KBM-7 (cell line): ENCODE results near the gene CYSTM1.
A peak's percentile ranks its signal among the peaks of the same experiment; 100 is the strongest.
"Not testable (repeated sequence)": the region's sequence is repeated elsewhere in the genome, so short reads cannot be mapped to it uniquely, and the experiment has no call there.

Experiments
- DNase-seq: peaks from one replicate; pipeline ENCODE4 v3.0.0-alpha.2; 2015
- in situ Hi-C: fragments of 300-500 bp; cut with MboI; formaldehyde crosslinking; loops from 2 replicates; pipeline ENCODE4 v1.14.3; 2020; ENCODE audit warnings: low sequenced_read_pairs, low pct_unique_long_range_greater_than_20kb, mixed read lengths

The CYSTM1 gene

GRCh38 chr5:140196115-140196814, 21.3 kb downstream of the CYSTM1 start:
- in situ Hi-C loops, result no loop called here

DNA sequence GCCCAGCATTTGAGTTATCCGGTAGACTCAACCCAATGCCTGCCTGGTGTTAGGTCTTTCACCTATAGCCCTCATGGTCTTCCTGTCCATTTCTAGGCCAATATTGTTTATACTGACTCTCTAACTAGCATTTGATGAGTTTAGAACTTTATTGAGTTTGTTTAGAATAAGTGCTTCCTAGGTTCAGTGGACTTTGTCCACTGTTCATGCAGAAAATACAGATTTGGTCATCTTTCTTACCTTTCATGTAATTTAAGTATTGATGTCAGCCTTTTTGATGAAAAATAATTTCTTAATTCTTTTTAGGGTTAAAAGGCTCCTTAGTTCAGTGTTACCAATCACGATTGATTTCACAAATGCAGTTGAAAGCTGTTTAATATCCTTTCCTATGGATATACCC, 22.0 kb downstream of the CYSTM1 start:
- no peak for DNase-seq
- in situ Hi-C loops, result no loop called here

More at GRCh38 chr5:140196115-140196814, 21.3 kb downstream of the CYSTM1 start:
- DNase-seq, result no peak

DNA sequence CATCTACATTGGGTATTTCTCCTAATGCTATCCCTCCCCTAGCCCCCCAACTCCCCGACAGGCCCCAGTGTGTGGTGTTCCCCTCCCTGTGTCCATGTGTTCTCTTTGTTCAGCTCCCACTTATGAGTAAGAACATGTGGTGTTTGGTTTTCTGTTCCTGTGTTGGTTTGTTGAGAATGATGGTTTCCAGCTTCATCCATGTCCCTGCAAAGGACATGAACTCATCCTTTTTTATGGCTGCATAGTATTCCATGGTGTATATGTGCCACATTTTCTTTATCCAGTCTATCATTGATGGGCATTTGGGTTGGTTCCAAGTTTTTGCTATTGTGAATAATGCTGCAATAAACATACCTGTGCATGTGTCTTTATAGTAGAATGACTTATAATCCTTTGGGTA, 23.9 kb downstream of the CYSTM1 start:
- DNase-seq, in situ Hi-C loops: not testable (repeated sequence)

DNA sequence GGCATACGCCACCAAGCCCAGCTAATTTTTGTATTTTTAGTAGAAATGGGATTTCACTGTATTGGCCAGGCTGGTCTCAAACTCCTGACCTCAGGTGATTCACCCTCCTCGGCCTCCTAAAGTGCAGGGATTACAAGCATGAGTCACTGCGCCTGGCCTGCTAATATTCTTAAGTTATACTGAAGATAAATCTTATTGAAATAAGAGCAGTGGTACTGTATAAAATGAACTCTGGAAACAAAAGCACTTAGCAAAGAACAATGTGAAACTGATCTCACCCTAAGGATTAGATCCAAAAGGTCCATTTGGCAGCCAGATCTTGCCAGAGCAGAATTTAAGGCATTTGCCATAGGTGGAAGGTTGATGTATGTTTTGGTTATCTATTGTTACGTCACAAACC, 27.1 kb downstream of the CYSTM1 start:
- in situ Hi-C loops, result no loop called here
- no peak for DNase-seq

DNA sequence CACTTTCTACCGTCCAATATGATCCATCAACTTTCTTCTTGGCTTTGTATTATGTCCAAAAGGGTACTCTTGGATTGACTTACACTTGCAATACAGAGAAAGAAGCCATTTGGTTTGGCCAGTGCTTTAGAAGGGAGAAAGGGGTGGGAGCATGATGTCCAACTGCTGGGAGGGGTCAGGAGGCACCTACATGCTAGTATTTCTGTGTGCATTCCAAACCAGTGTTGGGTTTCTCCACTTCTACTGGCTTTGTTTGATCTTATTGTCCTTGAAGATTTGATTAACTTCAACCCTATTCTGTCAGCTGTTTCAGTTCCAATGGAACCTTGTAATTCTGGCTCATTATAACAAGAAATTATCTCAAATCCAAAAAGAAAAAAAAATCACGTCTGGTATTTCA, 27.6 kb downstream of the CYSTM1 start:
- in situ Hi-C loops, result no loop called here
- no peak for DNase-seq

GRCh38 chr5:140205216-140205615, 30.2 kb downstream of the CYSTM1 start:
- in situ Hi-C loops, result no loop called here
- DNase-seq, result peak; percentile 30

- no peak for DNase-seq
- in situ Hi-C loops, result no loop called here
Observed at GRCh38 chr5:140205952-140206351, 31.0 kb downstream of the CYSTM1 start.

GRCh38 chr5:140207250-140207964, 32.4 kb downstream of the CYSTM1 start:
- in situ Hi-C loops, result no loop called here
- no peak for DNase-seq

- no peak for DNase-seq
Observed at GRCh38 chr5:140208065-140208464, 33.1 kb downstream of the CYSTM1 start.

DNA sequence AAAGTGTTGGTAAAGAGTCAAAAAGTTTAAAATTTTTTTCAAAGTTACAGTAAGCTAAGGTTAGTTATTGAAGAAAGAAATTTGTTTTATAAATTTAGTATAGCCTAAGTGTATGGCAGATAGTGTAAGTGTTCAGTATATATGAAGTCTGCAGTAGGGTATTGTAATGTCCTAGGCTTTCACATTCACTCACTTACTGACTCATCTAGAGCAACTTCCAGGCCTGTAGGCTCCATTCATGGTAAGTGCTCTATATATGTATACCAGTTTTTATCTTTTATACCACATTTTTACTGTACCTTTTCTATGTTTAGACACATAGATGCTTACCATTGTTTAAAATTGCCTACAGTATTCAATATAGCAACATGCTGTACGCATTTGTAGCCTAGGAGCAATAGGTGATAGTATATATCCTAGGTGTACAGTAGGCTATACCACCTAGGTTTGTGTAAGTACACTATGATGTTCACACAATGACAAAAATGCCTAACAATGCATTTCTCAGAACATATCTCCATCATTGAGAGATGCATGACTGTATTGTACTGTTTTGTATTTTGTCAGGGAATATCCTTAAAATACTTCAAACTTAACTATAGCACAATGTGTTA, 38.5 kb downstream of the CYSTM1 start:
- in situ Hi-C loops, result no loop called here
- no peak for DNase-seq

More at GRCh38 chr5:140208065-140208464, 33.1 kb downstream of the CYSTM1 start:
- in situ Hi-C loops, result no loop called here

- DNase-seq, result peak; percentile 60
- in situ Hi-C loops, result no loop called here
Observed at GRCh38 chr5:140214831-140215230, 39.8 kb downstream of the CYSTM1 start.

- no peak for DNase-seq
- in situ Hi-C loops, result no loop called here
Observed at GRCh38 chr5:140215276-140215675, 40.3 kb downstream of the CYSTM1 start.

- no peak for DNase-seq
Observed at GRCh38 chr5:140216478-140217074, 41.6 kb downstream of the CYSTM1 start.

DNA sequence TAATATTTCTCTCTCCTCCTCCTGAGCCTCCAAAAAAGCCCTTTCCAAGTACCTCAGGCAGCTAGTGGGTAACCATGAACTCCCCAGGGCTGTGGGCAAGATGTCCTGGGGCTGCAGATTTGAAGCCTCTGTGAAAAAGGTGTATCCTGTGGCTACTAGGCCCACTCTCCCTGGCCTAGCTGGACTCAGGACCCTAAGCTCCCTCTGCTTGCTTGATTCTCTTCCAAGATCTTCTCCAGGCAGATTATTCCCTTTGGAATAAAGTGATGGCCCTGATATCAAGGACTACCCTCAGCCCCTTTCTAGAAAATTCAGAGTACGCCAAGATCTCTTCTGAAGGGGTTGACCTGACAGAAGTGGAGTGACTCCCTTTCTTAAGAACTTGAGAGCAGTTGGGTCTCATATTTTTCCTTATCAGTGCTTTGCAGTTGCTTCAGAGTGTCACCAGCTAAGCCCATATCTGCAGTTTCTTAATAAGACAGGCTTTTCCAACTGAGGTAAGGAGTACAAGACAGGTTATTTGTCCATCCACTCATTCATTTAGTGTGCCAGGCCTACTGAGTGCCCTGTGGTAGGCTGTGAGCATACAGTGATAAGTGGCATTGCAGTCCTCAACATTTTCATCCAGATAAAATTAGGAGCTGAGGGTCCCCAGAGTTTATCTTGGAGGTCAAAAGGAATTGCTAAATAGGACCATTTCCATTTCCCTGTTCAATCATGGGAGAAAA, 42.5 kb downstream of the CYSTM1 start:
- in situ Hi-C loops, result no loop called here
- DNase-seq, result no peak

More at GRCh38 chr5:140216478-140217074, 41.6 kb downstream of the CYSTM1 start:
- in situ Hi-C loops, result no loop called here

- DNase-seq, result no peak
- in situ Hi-C loops, result no loop called here
Observed at GRCh38 chr5:140219068-140219991, 44.3 kb downstream of the CYSTM1 start.

DNA sequence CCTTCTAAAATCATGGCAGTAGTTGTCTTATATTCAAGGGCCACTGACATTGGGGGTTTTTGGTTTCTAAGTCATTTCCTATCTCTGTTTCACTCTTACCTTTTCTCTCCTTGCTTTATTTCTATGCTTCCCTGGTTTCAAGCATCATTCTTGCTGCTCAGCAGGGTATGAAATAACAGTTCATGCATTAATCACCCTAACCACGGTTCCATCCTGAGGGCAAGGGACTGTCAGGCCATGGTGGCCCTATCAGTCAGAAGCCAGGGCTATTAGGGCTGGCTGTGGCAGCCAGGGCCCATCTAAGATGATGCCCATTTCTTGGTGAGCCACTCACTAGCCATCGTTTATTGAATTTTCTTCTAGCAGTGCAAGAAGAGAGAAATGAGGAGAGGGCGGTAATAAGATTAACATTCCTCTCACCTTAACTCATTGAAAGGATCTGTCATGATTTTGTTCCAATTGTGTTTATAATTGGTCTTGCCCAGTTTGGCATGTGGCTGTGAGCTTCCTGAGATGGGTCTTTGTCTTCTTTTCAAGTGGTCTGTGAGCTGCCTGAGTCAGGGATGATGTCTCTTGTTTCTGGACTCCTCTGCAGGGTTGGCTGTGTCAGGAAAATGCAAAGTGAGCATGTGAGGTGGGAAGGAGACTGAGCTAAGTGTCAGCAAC, 45.2 kb downstream of the CYSTM1 start:
- in situ Hi-C loops, result no loop called here
- no peak for DNase-seq

DNA sequence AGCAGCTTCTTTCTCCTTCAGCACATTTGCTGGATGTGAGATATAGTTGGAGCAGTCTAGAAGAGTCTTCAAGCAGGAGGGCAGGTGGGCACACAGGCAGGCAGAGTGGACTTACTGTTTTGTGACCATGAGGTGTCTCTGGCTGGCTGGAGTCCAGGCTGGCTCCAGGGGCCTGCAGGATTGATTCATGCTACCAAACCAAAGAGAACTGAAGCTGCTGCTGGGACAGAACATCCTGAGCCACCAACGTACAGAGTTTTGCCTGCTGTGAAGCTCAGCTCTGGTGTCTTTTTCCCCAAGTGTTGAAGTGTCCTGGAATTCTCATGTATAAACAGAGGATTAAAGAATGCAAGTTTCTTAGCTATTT, 45.7 kb downstream of the CYSTM1 start:
- in situ Hi-C loops, result no loop called here
- no peak for DNase-seq

DNA sequence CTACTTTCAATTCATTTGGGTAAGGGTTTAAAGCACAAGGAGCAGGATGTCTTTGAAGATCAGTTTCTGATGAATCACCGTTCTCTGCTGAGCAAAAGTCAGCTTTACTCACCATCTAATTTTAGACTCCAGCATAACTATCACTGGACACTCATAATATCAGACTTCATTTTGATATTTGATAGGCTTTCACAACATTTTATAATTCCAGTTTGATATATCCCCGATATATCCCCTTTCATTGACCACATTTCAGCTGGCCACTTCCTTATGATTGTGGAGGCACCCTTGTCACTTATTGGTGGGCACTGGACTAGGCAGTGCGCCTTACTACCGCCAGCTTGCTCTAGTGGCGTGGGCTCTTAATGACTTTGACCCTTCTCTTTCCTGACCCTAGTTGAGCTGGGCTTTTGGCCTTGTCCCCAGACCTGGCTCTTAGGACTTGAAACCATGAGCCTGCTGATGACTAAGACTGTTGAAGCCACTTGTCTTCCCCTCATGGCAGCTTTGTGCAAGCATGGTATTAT, 46.8 kb downstream of the CYSTM1 start:
- no peak for DNase-seq
- in situ Hi-C loops, result no loop called here
